ENCODE measurements around the gene RAB11B. TPM values are rescaled to one million over a fixed set of nuclear protein-coding genes. Genes with fewer than 3 reads are reported as not detected.
A peak's percentile ranks its signal among the peaks of the same experiment; 100 is the strongest.
"Not testable (repeated sequence)": the region's sequence is repeated elsewhere in the genome, so short reads cannot be mapped to it uniquely, and the experiment has no call there.

Gene RAB11B
- total RNA-seq, 4 donors from 2014 or later: 48.6 to 159 (median 56.1) TPM

DNA sequence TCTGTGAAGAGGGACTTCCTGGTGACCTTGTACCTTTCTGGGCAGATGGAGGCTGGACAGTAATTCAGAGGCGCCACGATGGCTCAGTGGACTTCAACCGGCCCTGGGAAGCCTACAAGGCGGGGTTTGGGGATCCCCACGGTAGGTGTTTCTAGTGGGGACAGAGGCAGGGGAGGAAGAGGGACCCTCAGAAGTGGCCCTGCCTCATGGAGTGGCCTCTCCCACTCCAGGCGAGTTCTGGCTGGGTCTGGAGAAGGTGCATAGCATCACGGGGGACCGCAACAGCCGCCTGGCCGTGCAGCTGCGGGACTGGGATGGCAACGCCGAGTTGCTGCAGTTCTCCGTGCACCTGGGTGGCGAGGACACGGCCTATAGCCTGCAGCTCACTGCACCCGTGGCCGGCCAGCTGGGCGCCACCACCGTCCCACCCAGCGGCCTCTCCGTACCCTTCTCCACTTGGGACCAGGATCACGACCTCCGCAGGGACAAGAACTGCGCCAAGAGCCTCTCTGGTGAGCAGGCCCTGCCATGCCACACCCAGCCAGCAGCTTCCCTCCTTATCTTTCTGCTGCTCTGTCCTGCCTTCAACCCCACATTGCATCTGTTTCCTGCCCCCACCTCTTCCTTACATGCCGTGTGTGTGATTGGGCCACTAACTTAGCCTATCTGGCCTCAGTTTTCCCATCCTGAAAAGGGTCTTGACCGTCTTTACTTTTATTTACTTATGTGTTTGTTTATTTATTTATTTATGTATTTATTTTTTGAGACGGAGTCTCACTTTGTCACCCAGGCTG lies 19.0 kb upstream of the RAB11B start:
- Histone ChIP-seq H3K27ac (peak overlapping the region in 1 of 4 donors; percentile 21), H3K4me1 (peaks cover 17 to 31% (median 29%) of the 10 kb centered on the region in 4 donors), H3K27me3 (no peaks in the 10 kb centered on the region), H3K9me3 (no peaks in the 10 kb centered on the region), H3K36me3 (no peaks in the 10 kb centered on the region), H3K4me3 (no peak overlapping the region)
- in situ Hi-C loops (cut with MboI; ENCODE audit: low pct_ligation_motif_present in 1 of 4, low pct_unique_long_range_greater_than_20kb in 1 of 4, low sequenced_read_pairs in 3 of 4) (no loop called here), intact Hi-C loops (cut with DNase I; ENCODE audit: low total_unique reads) (no loop called here)
- TF ChIP-seq, protein P1, sequence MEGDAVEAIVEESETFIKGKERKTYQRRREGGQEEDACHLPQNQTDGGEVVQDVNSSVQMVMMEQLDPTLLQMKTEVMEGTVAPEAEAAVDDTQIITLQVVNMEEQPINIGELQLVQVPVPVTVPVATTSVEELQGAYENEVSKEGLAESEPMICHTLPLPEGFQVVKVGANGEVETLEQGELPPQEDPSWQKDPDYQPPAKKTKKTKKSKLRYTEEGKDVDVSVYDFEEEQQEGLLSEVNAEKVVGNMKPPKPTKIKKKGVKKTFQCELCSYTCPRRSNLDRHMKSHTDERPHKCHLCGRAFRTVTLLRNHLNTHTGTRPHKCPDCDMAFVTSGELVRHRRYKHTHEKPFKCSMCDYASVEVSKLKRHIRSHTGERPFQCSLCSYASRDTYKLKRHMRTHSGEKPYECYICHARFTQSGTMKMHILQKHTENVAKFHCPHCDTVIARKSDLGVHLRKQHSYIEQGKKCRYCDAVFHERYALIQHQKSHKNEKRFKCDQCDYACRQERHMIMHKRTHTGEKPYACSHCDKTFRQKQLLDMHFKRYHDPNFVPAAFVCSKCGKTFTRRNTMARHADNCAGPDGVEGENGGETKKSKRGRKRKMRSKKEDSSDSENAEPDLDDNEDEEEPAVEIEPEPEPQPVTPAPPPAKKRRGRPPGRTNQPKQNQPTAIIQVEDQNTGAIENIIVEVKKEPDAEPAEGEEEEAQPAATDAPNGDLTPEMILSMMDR (IDR thresholded peaks at IDR 0.05): no peak
- TF ChIP-seq POLR2A (IDR thresholded peaks at IDR 0.05) (no peak), POLR2AphosphoS5 (IDR thresholded peaks at IDR 0.05) (no peak), EP300 (IDR thresholded peaks at IDR 0.05; ENCODE audit: low read depth) (no peak)
- no peak for DNase-seq
- WGBS, 2 donors (ENCODE audit: low coverage in 1 of 2): 76 to 78% methylated on average over 3 to 28 of the region's 28 CpGs

DNA sequence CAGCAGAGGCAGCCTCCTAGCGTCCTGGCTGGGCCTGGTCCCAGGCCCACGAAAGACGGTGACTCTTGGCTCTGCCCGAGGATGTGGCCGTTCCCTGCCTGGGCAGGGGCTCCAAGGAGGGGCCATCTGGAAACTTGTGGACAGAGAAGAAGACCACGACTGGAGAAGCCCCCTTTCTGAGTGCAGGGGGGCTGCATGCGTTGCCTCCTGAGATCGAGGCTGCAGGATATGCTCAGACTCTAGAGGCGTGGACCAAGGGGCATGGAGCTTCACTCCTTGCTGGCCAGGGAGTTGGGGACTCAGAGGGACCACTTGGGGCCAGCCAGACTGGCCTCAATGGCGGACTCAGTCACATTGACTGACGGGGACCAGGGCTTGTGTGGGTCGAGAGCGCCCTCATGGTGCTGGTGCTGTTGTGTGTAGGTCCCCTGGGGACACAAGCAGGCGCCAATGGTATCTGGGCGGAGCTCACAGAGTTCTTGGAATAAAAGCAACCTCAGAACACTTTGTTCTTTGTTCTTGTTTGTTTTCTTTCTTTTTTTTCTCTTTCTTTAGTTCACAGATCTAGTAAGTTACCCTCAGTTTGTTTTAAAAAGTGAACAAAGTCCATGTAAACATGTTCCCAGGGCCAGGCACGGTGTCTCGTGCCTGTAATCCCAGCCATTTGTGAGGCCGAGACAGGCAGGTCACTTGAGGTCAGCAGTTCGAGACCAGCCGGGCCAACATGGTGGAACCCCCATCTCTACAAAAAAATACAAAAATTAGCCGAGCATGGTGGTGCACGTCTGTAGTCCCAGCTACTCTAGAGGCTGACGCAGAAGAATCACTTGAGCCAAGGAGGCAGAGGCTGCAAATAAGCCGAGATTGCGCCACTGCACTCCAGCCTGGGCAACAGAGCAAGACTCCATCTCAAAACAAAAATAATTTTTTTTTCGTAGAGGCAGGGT lies 16.0 kb upstream of the RAB11B start:
- TF ChIP-seq POLR2AphosphoS5 (IDR thresholded peaks at IDR 0.05): peak in 1 of 3 donors; percentile 37
- TF ChIP-seq, protein P1 (IDR thresholded peaks at IDR 0.05): no peak
- Histone ChIP-seq H3K36me3 (no peaks in the 10 kb centered on the region), H3K4me1 (peaks cover 0 to 13% (median 4%) of the 10 kb centered on the region in 4 donors), H3K9me3 (no peaks in the 10 kb centered on the region), H3K27me3 (no peaks in the 10 kb centered on the region), H3K27ac (peak overlapping the region; percentile 28 to 42 (median 30)), H3K4me3 (no peak overlapping the region)
- DNase-seq: peak; percentile 56
- WGBS, 2 donors (ENCODE audit: low coverage in 1 of 2): 39 to 74% methylated on average over 4 to 26 of the region's 26 CpGs
- intact Hi-C loops (cut with DNase I; ENCODE audit: low total_unique reads) (no loop called here), in situ Hi-C loops (cut with MboI; ENCODE audit: low pct_ligation_motif_present in 1 of 4, low pct_unique_long_range_greater_than_20kb in 1 of 4, low sequenced_read_pairs in 3 of 4) (no loop called here)

DNA sequence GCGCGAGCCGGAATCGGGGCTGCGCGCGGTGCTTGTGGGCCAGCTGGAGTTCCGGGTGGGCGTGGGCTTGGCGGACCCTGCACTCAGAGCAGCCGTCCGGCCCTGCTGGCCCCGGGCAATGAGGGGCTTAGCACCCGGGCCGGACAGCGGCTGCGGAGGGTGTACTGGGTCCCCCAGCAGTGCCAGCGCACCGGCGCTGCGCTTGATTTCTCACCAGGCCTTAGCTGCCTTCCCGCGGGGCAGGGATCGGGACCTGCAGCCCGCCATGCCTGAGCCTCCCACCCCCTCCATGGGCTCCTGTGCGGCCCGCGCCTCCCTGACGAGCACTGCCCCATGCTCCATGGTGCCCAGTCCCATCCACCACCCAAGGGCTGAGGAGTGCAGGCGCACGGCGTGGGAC lies 14.4 kb upstream of the RAB11B start:
- H3K27me3 ChIP-seq; H3K4me3 ChIP-seq; DNase-seq; intact Hi-C loops (cut with DNase I; ENCODE audit: low total_unique reads); H3K36me3 ChIP-seq; in situ Hi-C loops (cut with MboI; ENCODE audit: low pct_ligation_motif_present in 1 of 4, low pct_unique_long_range_greater_than_20kb in 1 of 4, low sequenced_read_pairs in 3 of 4); H3K9me3 ChIP-seq; H3K27ac ChIP-seq: not testable (repeated sequence)
- H3K4me1 ChIP-seq: peaks cover 0 to 12% (median 4%) of the 10 kb centered on the region in 4 donors
- 96% methylated on average over 22 of the region's 32 CpGs; no CpG with 5 or more reads in 1 of the 2 donors for WGBS, 2 donors (ENCODE audit: low coverage in 1 of 2)

DNA sequence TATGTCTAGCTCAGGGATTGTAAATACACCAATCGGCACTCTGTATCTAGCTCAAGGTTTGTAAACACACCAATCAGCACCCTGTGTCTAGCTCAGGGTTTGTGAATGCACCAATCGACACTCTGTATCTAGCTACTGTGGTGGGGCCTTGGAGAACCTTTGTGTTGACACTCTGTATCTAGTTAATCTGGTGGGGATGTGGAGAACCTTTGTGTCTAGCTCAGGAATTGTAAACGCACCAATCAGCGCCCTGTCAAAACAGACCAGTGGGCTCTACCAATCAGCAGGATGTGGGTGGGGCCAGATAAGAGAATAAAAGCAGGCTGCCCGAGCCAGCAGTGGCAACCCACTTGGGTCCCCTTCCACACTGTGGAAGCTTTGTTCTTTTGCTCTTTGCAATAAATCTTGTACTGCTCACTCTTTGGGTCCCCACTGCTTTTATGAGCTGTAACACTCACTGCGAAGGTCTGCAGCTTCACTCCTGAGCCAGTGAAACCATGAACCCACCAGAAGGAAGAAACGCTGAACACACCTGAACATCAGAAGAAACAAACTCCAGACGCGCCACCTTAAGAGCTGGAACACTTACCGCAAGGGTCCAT lies 13.7 kb upstream of the RAB11B start:
- H3K27ac ChIP-seq; H3K4me3 ChIP-seq; DNase-seq; intact Hi-C loops (cut with DNase I; ENCODE audit: low total_unique reads); H3K36me3 ChIP-seq; H3K4me1 ChIP-seq; H3K27me3 ChIP-seq; in situ Hi-C loops (cut with MboI; ENCODE audit: low pct_ligation_motif_present in 1 of 4, low pct_unique_long_range_greater_than_20kb in 1 of 4, low sequenced_read_pairs in 3 of 4); H3K9me3 ChIP-seq: not testable (repeated sequence)
- 89 to 91% methylated on average over 4 to 10 of the region's 10 CpGs for WGBS, 2 donors (ENCODE audit: low coverage in 1 of 2)

DNA sequence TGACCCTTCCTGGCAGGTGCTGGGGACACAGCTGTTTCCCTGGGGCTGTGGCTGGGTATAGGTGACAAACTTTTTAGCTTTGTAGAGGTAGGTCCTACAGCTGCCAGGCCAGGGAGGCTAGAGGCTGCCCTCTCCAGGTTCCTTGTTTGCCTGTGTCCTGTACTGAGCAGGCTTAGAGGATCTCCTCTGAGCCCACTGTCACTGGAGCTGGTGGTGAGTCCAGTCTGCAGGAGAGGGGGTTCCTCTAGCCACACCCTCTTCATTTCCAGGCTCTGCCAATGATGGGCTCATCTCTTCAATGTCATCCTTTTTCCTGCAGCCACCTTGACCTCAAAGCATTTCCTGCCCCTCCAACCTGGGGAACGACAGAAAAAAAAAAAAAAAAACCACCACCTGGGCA lies 12.6 kb upstream of the RAB11B start:
- no peak for DNase-seq
- in situ Hi-C loops (cut with MboI; ENCODE audit: low pct_ligation_motif_present in 1 of 4, low pct_unique_long_range_greater_than_20kb in 1 of 4, low sequenced_read_pairs in 3 of 4): no loop called here
- no peaks in the 10 kb centered on the region for H3K27me3 ChIP-seq

DNA sequence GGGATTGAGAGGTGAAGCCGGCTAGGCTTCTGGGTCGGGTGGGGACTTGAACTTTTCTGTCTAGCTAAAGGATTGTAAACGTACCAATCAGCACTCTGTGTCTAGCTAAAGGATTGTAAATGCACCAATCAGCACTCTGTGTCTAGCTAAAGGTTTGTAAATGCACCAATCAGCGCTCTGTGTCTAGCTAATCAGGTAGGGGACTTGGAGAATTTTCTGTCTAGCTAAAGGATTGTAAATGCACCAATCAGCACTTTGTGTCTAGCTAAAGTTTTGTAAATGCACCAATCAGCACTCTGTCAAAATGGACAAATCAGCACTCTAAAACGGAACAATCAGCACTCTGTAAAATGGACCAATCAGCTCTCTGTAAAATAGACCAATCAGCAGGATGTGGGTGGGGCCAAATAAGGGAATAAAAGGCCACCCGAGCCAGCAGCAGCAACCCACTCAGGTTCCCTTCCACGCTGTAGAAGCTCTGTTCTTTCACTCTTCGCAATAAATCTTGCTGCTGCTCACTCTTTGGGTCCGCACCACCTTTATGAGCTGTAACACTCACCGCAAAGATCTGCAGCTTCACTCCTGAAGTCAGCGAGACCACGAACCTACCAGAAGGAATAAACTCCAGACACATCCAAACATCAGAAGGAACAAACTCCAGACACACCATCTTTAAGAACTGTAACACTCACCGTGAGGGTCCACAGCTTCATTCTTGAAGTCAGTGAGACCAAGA lies 10.8 kb upstream of the RAB11B start:
- in situ Hi-C loops (cut with MboI; ENCODE audit: low pct_ligation_motif_present in 1 of 4, low pct_unique_long_range_greater_than_20kb in 1 of 4, low sequenced_read_pairs in 3 of 4); DNase-seq; H3K4me3 ChIP-seq; H3K4me1 ChIP-seq; H3K36me3 ChIP-seq; H3K27ac ChIP-seq; intact Hi-C loops (cut with DNase I; ENCODE audit: low total_unique reads); H3K9me3 ChIP-seq; H3K27me3 ChIP-seq: not testable (repeated sequence)
- WGBS, 2 donors (ENCODE audit: low coverage in 1 of 2): 86 to 93% methylated on average over 3 to 13 of the region's 13 CpGs

More for the DNA sequence above, 12.6 kb upstream of the RAB11B start:
- H3K4me3 ChIP-seq: no peak overlapping the region
- 63% methylated on average over 1 of the region's 1 CpG; no CpG with 5 or more reads in 1 of the 2 donors for WGBS, 2 donors (ENCODE audit: low coverage in 1 of 2)
- no peaks in the 10 kb centered on the region for H3K36me3 ChIP-seq
- H3K27ac ChIP-seq: no peak overlapping the region
- peaks cover 0 to 9% (median 4%) of the 10 kb centered on the region in 4 donors for H3K4me1 ChIP-seq
- TF ChIP-seq POLR2AphosphoS5 (IDR thresholded peaks at IDR 0.05) (no peak), POLR2A (IDR thresholded peaks at IDR 0.05) (no peak), EP300 (IDR thresholded peaks at IDR 0.05; ENCODE audit: low read depth) (no peak)
- TF ChIP-seq, protein P1 (IDR thresholded peaks at IDR 0.05): no peak
- no peaks in the 10 kb centered on the region for H3K9me3 ChIP-seq
- intact Hi-C loops (cut with DNase I; ENCODE audit: low total_unique reads): no loop called here

Measured in transverse colon (tissue), 4 donors.